Measurements from ENCODE around the gene TTC13. TPM values are rescaled to one million over a fixed set of nuclear protein-coding genes. Genes with fewer than 3 reads are reported as not detected.

Gene TTC13
- total RNA-seq, 1 experiment from 2014 or later: 4.4 TPM

DNA sequence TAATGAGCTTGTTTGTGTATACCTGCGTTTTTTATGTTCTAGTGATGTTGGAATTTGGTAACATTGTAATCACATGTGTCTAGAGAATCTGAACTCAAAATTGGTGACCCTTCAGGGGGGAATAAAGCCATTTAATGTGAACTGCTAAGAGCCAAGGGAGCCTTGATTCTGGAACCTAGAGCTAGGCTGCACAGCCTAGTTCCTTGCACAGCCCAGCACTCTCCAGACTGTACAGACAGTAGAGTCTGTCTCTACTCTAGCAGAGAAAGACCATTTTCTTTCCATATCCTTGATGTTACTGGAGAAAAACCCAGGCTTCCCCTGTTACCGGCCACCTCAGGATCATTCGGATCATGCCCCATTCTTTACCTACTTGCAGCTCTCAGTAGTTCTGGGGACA, 8.8 kb upstream of the TTC13 start (continued):
- TF ChIP-seq, protein P1, sequence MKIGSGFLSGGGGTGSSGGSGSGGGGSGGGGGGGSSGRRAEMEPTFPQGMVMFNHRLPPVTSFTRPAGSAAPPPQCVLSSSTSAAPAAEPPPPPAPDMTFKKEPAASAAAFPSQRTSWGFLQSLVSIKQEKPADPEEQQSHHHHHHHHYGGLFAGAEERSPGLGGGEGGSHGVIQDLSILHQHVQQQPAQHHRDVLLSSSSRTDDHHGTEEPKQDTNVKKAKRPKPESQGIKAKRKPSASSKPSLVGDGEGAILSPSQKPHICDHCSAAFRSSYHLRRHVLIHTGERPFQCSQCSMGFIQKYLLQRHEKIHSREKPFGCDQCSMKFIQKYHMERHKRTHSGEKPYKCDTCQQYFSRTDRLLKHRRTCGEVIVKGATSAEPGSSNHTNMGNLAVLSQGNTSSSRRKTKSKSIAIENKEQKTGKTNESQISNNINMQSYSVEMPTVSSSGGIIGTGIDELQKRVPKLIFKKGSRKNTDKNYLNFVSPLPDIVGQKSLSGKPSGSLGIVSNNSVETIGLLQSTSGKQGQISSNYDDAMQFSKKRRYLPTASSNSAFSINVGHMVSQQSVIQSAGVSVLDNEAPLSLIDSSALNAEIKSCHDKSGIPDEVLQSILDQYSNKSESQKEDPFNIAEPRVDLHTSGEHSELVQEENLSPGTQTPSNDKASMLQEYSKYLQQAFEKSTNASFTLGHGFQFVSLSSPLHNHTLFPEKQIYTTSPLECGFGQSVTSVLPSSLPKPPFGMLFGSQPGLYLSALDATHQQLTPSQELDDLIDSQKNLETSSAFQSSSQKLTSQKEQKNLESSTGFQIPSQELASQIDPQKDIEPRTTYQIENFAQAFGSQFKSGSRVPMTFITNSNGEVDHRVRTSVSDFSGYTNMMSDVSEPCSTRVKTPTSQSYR (CRISPR knock-in tag; IDR thresholded peaks at IDR 0.05): no peak
- no peak for TF ChIP-seq GABPB1 (CRISPR knock-in tag; IDR thresholded peaks at IDR 0.05)
- TF ChIP-seq SOX15 (CRISPR knock-in tag; IDR thresholded peaks at IDR 0.05): no peak
- TF ChIP-seq CREM (CRISPR knock-in tag; IDR thresholded peaks at IDR 0.05): no peak
- TF ChIP-seq, protein P2, sequence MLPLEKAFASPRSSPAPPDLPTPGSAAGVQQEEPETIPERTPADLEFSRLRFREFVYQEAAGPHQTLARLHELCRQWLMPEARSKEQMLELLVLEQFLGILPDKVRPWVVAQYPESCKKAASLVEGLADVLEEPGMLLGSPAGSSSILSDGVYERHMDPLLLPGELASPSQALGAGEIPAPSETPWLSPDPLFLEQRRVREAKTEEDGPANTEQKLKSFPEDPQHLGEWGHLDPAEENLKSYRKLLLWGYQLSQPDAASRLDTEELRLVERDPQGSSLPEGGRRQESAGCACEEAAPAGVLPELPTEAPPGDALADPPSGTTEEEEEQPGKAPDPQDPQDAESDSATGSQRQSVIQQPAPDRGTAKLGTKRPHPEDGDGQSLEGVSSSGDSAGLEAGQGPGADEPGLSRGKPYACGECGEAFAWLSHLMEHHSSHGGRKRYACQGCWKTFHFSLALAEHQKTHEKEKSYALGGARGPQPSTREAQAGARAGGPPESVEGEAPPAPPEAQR (CRISPR knock-in tag; IDR thresholded peaks at IDR 0.05): no peak
- TF ChIP-seq, protein P3, sequence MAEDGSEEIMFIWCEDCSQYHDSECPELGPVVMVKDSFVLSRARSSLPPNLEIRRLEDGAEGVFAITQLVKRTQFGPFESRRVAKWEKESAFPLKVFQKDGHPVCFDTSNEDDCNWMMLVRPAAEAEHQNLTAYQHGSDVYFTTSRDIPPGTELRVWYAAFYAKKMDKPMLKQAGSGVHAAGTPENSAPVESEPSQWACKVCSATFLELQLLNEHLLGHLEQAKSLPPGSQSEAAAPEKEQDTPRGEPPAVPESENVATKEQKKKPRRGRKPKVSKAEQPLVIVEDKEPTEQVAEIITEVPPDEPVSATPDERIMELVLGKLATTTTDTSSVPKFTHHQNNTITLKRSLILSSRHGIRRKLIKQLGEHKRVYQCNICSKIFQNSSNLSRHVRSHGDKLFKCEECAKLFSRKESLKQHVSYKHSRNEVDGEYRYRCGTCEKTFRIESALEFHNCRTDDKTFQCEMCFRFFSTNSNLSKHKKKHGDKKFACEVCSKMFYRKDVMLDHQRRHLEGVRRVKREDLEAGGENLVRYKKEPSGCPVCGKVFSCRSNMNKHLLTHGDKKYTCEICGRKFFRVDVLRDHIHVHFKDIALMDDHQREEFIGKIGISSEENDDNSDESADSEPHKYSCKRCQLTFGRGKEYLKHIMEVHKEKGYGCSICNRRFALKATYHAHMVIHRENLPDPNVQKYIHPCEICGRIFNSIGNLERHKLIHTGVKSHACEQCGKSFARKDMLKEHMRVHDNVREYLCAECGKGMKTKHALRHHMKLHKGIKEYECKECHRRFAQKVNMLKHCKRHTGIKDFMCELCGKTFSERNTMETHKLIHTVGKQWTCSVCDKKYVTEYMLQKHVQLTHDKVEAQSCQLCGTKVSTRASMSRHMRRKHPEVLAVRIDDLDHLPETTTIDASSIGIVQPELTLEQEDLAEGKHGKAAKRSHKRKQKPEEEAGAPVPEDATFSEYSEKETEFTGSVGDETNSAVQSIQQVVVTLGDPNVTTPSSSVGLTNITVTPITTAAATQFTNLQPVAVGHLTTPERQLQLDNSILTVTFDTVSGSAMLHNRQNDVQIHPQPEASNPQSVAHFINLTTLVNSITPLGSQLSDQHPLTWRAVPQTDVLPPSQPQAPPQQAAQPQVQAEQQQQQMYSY (CRISPR knock-in tag; IDR thresholded peaks at IDR 0.05): no peak
- TF ChIP-seq ZNF138 (CRISPR knock-in tag; conservative IDR thresholded peaks at IDR 0.05): no peak
- no peak for TF ChIP-seq TCF7 (CRISPR knock-in tag; IDR thresholded peaks at IDR 0.05; ENCODE audit: low read depth)

- DNase-seq (ENCODE audit: low spot score): no peak
- H3K4me3 Mint-ChIP-seq: no peak overlapping the region
- TF ChIP-seq, protein P4, sequence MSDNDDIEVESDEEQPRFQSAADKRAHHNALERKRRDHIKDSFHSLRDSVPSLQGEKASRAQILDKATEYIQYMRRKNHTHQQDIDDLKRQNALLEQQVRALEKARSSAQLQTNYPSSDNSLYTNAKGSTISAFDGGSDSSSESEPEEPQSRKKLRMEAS (CRISPR knock-in tag; IDR thresholded peaks at IDR 0.05): no peak
- TF ChIP-seq, protein P2 (CRISPR knock-in tag; IDR thresholded peaks at IDR 0.05): no peak
- TF ChIP-seq ETV6 (CRISPR knock-in tag; IDR thresholded peaks at IDR 0.05) (no peak), HMGXB4 (CRISPR knock-in tag; IDR thresholded peaks at IDR 0.05) (no peak), USF1 (CRISPR knock-in tag; IDR thresholded peaks at IDR 0.05) (no peak), JUN (CRISPR knock-in tag; IDR thresholded peaks at IDR 0.05) (no peak), MYBL2 (CRISPR knock-in tag; IDR thresholded peaks at IDR 0.05) (no peak), SOX15 (CRISPR knock-in tag; IDR thresholded peaks at IDR 0.05) (no peak)
- TF ChIP-seq, protein P5, sequence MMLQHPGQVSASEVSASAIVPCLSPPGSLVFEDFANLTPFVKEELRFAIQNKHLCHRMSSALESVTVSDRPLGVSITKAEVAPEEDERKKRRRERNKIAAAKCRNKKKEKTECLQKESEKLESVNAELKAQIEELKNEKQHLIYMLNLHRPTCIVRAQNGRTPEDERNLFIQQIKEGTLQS (CRISPR knock-in tag; conservative IDR thresholded peaks at IDR 0.05): no peak
- TF ChIP-seq, protein P6, sequence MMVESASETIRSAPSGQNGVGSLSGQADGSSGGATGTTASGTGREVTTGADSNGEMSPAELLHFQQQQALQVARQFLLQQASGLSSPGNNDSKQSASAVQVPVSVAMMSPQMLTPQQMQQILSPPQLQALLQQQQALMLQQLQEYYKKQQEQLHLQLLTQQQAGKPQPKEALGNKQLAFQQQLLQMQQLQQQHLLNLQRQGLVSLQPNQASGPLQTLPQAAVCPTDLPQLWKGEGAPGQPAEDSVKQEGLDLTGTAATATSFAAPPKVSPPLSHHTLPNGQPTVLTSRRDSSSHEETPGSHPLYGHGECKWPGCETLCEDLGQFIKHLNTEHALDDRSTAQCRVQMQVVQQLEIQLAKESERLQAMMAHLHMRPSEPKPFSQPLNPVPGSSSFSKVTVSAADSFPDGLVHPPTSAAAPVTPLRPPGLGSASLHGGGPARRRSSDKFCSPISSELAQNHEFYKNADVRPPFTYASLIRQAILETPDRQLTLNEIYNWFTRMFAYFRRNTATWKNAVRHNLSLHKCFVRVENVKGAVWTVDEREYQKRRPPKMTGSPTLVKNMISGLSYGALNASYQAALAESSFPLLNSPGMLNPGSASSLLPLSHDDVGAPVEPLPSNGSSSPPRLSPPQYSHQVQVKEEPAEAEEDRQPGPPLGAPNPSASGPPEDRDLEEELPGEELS (CRISPR knock-in tag; IDR thresholded peaks at IDR 0.05): no peak
- TF ChIP-seq, protein P7, sequence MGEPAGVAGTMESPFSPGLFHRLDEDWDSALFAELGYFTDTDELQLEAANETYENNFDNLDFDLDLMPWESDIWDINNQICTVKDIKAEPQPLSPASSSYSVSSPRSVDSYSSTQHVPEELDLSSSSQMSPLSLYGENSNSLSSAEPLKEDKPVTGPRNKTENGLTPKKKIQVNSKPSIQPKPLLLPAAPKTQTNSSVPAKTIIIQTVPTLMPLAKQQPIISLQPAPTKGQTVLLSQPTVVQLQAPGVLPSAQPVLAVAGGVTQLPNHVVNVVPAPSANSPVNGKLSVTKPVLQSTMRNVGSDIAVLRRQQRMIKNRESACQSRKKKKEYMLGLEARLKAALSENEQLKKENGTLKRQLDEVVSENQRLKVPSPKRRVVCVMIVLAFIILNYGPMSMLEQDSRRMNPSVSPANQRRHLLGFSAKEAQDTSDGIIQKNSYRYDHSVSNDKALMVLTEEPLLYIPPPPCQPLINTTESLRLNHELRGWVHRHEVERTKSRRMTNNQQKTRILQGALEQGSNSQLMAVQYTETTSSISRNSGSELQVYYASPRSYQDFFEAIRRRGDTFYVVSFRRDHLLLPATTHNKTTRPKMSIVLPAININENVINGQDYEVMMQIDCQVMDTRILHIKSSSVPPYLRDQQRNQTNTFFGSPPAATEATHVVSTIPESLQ (CRISPR knock-in tag; IDR thresholded peaks at IDR 0.05): no peak
- TF ChIP-seq, protein P8, sequence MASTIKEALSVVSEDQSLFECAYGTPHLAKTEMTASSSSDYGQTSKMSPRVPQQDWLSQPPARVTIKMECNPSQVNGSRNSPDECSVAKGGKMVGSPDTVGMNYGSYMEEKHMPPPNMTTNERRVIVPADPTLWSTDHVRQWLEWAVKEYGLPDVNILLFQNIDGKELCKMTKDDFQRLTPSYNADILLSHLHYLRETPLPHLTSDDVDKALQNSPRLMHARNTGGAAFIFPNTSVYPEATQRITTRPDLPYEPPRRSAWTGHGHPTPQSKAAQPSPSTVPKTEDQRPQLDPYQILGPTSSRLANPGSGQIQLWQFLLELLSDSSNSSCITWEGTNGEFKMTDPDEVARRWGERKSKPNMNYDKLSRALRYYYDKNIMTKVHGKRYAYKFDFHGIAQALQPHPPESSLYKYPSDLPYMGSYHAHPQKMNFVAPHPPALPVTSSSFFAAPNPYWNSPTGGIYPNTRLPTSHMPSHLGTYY (CRISPR knock-in tag; IDR thresholded peaks at IDR 0.05): no peak
These were observed 8.3 kb upstream of the TTC13 start for GRCh38 chr1:230986976-230987375.

More at GRCh38 chr1:230986976-230987375, 8.3 kb upstream of the TTC13 start:
- ChIA-PET POLR2A (no interaction called here), CTCF (no interaction called here)
- Mint-ChIP-seq H3K27ac (no peak overlapping the region), H3K9me3 (no peaks in the 10 kb centered on the region), H3K4me1 (peaks cover 11% of the 10 kb centered on the region), H3K27me3 (ENCODE audit: low read depth) (peaks cover 24% of the 10 kb centered on the region), H3K36me3 (peaks cover 8% of the 10 kb centered on the region)
- ATAC-seq: no peak
